GM18861 (cell line): ENCODE data around the gene COPS4.
A peak's percentile ranks its signal among the peaks of the same experiment; 100 is the strongest.
"Not testable (repeated sequence)": the region's sequence is repeated elsewhere in the genome, so short reads cannot be mapped to it uniquely, and the experiment has no call there.

Experiments used
- ATAC-seq: cut with Tn5 transposase; IDR thresholded peaks from one replicate; pipeline ENCODE4 v1.9.1; 2021; ENCODE audit not compliant: unreplicated experiment

The COPS4 gene

GRCh38 chr4:83034630-83035494 lies at the start of gene COPS4:
TSS of gene COPS4 (plus strand) at chr4:83035183. CDS start at chr4:83035225, 42 bp downstream.
- peak; percentile 97 for ATAC-seq

DNA sequence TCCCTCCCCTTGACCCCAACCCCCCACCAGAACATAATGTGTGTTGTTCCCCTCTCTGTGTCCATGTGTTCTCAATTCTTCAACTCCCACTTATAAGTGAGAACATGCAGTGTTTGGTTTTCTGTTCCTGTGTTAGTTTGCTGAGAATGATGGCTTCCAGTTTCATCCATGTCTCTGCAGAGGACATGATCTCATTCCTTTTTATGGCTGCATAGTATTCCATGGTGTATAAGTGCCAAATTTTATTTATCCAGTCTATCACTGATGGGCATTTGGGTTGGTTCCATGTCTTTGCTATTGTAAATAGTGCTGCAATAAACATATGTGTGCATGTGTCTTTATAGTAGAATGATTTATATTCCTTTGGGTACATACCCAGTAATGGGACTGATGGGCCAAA lies 47.5 kb upstream of the COPS4 start:
- not testable (repeated sequence) for ATAC-seq

DNA sequence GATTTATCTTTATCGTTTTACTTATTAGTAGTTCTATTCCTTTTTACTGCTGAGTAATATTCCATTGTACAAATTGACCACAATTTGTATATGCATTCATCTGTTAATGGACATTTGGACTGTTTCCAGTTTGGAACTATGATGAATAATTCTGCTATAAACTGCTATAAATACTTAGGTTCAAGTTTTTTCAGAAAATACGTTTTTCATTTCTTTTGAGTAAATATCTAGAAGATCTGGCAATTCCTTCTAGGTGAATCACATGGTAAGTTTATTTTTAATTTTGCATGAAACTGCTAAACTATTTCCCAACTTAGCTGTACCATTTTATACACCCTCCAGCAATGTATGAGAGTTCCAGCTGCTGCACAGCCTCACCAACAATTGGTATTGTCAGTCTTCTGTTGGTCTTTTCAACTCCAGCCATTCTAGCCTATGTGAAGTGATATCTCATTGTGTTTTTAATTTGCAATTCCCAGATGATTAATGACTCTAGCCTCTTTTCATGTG lies 46.6 kb upstream of the COPS4 start:
- ATAC-seq = no peak

DNA sequence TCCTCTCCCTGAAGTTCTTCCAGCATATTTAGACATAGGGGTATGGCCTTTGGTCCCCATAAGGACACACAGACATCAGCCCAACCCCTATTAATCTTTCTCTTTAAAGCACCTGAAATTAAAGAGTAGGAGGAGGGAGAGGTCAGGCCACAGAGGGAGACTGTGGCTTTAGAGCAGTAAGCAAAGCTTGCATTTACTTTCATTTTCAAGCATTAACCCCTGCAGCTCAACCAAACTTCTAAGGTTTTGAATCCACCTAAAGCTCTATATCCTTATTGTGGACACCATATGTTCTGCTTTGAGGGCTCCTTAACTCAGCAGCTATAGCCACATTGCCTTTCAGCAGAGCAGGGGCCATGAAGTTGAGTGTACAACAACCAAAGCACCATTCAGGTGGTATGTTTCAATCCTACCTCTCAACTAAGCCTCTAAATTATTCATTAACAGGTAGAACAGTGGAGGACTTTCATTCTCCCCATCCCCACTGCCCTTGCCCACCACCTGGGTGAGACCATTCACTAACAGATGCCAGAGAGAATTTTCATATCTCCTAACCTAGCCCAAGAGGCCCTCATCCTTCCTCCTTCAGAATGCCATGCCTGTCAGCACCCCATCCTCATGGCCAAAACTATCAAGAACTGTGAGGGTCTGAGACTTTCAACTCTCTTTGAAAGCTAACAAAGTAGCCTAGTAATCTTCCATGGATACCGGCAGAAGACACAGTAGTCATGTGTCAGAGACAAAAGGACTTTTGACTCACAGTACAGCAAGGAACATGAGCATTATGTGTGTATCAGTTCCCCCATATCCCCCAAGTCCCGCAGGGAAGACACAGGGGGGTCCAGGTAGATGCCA lies 45.2 kb upstream of the COPS4 start:
- peak; percentile 94 for ATAC-seq

DNA sequence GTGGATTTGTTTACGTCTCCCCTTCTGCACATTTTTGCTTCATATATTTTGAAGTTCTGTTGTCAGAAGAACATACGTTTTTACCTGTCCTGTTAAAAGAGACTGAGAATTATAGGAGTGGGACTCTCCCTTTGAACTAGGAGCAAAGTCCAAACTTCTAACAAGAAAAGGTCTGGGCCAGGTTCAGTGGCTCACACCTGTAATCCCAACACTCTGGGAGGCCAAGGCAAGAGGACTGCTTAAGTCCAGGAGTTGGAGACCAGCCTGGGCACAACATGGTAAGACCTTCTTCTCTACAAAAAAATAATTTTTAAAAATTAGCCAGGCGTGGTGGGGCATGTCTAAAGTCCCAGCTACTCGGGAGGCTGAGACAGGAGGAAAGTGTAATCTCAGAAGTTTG lies 40.1 kb upstream of the COPS4 start:
- no peak for ATAC-seq

DNA sequence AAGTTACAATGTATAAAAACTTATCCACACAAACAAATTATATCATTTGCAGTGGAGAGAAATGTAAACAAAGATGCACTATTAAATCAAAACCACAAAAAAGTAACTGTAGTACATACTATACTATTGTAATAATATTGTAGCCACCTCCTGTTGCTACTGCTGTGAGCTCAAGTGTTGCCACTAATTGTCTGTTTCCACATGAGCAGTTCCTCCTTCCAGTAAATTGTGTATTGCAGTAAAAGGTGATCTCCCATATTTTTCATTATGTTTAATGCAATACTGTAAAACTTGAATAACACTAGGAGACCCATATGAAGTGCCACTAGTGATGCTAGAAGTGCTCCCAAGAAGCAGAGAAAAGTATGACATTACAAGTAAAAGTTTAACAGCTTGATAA lies 36.1 kb upstream of the COPS4 start:
- ATAC-seq = no peak

DNA sequence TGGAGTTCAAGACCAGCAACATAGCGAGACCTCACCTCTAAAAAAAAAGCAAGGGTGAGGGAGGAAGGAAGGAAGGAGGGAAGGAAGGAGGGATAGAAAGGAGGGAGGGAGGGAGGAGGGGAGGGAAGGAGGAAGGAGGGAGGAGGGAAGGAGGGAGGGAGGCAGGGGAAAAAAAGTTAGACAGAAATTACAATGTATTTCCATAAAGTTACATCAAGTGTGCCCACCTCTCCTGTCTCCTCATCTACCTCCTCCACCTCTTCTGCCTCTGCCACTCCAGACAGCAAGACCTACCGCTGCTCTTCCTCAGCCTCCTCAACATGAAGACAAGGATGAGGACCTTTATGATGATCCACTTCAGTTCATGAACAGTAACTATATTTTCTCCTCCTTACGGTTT lies 32.7 kb upstream of the COPS4 start:
- ATAC-seq = no peak

DNA sequence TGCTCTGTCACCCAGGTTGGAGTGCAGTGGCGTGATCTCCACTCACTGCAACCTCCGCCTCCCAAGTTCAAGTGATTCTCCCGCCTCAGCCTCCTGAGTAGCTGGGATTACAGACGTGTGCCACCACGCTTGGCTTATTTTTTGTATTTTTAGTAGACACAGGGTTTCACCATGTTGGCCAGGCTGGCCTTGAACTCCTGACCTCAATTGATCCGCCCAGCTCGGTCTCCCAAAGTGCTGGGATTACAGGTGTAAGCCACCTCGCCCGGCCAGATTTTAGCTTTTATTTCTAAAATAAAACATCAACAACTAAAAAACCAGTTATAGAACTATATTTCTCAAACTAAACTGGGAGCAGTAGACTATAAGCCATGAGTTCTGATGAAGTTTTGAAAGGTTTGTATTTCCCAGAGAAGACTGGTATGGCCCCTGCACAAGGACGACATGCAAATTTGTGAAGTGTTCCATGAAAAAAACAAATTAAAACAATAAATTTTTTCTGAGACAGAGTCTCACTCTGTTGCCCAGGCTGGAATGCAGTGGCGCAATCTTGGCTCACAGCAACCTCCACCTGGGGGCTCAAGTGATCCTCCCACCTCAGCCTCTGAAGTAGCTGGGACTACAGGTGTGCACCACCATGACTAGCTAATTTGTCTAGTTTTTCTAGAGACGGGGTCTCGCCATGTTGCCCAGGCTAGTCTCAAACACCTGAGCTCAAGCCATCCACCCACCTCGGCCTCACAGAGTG lies 31.8 kb upstream of the COPS4 start:
- not testable (repeated sequence) for ATAC-seq

DNA sequence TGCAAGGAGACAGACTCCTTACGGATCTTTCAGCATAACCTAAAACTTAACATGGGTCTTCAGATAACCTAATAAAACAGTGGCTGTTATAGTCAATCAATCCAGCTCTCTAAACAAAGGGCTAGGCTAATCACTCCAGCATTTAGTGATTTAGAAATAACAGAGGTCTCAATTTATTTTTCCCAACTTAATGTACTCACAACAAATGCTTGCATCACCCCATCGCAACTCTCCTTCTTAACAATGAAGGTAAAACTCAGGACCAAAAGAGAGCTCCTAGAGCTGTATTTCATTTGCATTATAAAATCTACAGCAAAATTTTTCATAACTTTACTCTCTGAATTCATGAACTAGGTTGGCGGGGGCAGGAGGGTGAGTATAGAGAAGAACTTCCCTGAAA lies 25.5 kb upstream of the COPS4 start:
- no peak for ATAC-seq

GRCh38 chr4:83010111-83010521 lies 24.9 kb upstream of the COPS4 start:
- no peak for ATAC-seq

DNA sequence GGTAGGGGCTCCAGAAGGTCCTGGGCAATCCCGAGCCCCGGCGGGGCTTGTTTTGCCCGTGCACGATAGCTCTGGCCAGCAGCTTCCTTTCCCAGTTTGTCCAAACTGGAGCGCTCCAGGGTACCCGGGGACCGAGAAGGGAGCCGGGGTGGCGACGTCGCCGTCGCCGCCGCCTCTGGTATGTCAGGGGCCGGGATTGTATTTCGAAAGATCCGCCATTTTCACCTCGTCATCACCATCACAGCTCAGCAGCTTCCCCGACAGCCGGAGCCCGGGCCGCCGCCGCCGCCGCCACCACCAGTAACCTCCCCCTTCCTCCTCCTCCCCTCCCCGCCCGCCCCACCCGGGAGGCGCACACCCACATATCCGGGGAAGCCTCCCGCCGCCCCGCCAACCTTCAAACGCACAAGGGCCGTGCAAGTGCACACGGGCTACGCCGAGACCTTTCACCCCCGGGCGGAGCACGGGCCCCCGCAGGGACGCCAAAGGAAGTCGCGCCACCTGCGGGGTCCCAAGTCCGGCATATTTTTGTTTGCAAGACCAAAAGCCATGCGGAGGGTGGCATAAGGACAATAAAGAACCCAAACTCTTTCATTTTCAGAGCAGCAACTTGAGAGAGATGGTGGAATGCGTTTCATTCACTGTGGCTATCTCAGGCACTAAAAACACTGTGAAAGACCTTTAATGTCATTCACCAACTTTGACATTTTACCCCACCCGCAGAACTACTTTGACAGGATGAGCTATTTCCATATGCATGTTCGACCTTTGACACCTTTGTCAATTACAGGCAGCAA lies 24.3 kb upstream of the COPS4 start, which contains the start of gene LIN54:
TSS of gene LIN54 (minus strand) at position 302 of the 797 bp plus-strand sequence. CDS start 25,979 bp downstream, outside the sequence.
- ATAC-seq = peak; percentile 30

DNA sequence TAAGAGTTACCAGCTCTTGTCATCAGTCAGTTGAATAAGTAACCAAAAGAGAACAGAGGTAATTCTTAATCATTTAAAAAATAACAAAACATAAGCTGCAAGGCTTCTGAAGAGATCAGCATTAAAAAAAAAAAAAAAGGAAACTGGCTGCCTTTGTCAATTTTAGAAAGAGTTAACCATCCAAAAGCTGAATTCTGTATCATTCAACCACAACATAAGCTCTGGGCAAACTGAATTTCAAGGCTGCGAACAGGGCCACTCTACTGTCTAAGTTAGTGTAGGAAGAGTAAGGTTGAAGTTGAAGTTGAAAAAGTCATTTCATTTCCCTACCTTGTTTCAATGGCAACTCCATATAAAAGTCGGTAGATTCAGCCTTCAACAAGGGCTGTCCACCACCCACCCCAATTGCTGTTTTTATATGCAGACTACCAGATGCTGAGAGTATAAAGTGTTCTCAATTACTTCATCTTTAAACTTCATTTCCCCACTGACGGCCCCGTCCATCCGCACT lies 23.2 kb upstream of the COPS4 start:
- ATAC-seq = no peak

GRCh38 chr4:83012200-83012686 lies 22.7 kb upstream of the COPS4 start:
- peak; percentile 11 for ATAC-seq

- peak; percentile 73 for ATAC-seq
These were observed 22.1 kb upstream of the COPS4 start for GRCh38 chr4:83012687-83013419.

- ATAC-seq = no peak
These were observed 21.5 kb upstream of the COPS4 start for GRCh38 chr4:83013420-83013867.

DNA sequence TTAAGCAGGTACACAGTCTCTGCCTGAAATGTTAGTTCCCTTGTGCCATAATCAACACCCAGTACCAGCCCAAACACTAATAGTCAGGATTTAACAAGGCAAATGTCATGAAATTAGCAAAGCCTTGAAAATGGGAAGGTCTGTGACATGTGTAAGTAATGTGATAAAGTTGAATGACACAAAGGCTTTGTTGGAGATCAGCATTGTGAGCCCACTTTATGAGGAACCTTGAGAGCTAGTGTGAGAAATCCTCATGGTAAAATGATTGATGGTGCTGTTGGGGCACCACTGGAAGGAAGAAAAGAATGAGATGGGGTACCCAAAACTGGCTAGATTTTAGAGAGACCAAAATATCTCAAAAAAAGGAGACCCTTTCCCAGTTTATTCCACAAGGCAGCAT lies 21.1 kb upstream of the COPS4 start:
- ATAC-seq = no peak

DNA sequence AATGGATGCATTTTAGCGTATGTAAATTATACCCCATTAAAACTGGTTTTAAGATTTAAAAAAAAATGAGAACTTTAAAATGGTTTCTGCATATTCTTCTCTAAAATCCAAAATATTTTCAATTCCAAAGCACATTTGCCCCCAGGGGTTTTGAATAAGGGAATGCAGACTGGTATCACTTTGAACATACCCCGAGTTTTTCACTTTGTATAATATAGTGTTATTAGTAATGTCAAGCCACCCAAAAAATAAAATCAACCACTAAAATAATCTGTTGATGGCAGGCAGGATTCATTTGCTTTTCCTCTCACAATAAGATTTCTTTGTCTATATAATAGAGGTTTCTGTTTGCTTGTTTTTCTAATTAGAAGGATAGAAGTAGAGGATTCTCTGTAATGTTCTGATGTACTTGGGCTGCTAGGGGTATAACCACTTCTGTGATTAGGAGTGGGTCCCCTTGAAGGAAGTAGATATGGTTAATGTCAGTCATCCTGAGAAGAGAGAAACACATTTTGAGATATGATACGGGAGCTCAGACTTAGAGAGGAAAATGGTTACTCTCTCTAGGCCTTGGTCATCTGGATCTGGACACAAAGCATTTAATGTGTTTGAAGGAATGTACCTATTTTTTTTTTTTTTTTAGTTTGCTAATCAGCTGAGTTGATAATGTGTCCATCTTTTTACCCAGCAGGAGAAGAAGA lies 15.0 kb upstream of the COPS4 start:
- no peak for ATAC-seq

DNA sequence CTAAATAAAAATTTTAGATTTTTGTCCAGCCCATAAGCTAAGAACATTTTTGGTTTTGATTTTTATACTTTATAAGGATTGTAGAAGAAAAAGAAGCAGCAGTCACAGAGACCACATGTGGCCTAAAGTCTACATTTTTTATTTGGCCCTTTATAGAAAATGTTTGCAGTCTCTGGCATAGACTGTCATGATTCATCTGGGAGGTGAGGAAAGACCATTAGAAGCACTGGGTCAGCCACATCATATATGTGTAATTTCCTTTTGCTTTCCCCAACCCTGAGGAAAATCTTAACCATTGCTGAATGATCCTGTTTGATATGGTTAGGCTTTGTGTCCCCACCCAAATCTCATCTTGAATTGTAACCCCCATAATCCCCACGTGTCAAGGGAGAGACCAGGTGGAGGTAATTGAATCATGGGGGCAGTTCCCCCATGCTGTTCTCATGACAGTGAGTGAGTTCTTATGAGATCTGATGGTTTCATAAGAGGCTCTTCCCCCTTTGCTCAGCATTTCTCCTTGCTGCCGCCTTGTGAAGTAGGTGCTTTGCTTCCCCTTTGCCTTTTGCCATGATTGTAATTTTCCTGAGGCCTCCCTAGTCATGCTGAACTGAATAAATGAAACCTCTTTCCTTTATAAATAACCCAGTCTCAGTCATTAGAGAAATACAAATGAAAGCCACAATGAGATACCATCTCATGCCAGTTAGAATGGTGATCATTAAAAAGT lies 12.1 kb upstream of the COPS4 start:
- ATAC-seq = no peak
